HL-60 (cell line): ENCODE data around the gene MRAS.

Experiments used
- DNase-seq, 2 experiments: peaks; one replicate each; pipeline ENCODE4 v3.0.0-alpha.2; 2010 to 2020; ENCODE audit warnings: low read depth in 1 of 2, low spot score in 1 of 2
- H3K27ac ChIP-seq: fragments of 250-450 bp; sonication (Bioruptor Pico); replicated peaks from 2 replicates; pipeline ENCODE4 v1.5.1; 2020; ENCODE audit warnings: mild to moderate bottlenecking, moderate library complexity
- H3K27me3 ChIP-seq: fragments of 250-450 bp; sonication (Bioruptor Pico); 2 replicates; pipeline ENCODE4 v1.5.1; 2021; ENCODE audit warnings: mild to moderate bottlenecking, moderate library complexity; ENCODE audit not compliant: insufficient read depth, poor library complexity, severe bottlenecking
- H3K4me3 ChIP-seq: replicated peaks from 2 replicates; pipeline ENCODE4 v1.5.1; 2011; ENCODE audit warnings: mild to moderate bottlenecking, control low read depth, low read length; ENCODE audit not compliant: insufficient read depth
- CTCF ChIP-seq: IDR thresholded peaks from one replicate; pipeline ENCODE4 v1.5.1; 2011; ENCODE audit warnings: low read length, control low read depth, inconsistent platforms; ENCODE audit not compliant: insufficient read depth
- GABPA ChIP-seq: IDR thresholded peaks from 2 replicates; pipeline ENCODE4 v1.6.1; 2012; ENCODE audit warnings: low read depth
- POLR2AphosphoS5 ChIP-seq: IDR thresholded peaks from 2 replicates; pipeline ENCODE4 v1.6.1; 2012; ENCODE audit warnings: low read depth
- REST ChIP-seq: IDR thresholded peaks from 2 replicates; pipeline ENCODE4 v1.6.1; 2012; ENCODE audit warnings: low read depth; ENCODE audit not compliant: insufficient replicate concordance
- SPI1 ChIP-seq: IDR thresholded peaks from 2 replicates; pipeline ENCODE4 v1.6.1; 2012; ENCODE audit warnings: low read depth, mild to moderate bottlenecking, borderline replicate concordance

Gene MRAS

GRCh38 chr3:138364356-138365252 lies 16.2 kb downstream of the MRAS start:
- TF ChIP-seq CTCF, result no peak
- TF ChIP-seq SPI1, result no peak
- TF ChIP-seq REST, result no peak
- no peak for TF ChIP-seq POLR2AphosphoS5
- TF ChIP-seq GABPA, result no peak
- Histone ChIP-seq H3K27me3 (no peaks in the 10 kb centered on the region), H3K27ac (no peak overlapping the region), H3K4me3 (no peak overlapping the region)
- no peak for DNase-seq

- H3K4me3 ChIP-seq, result no peak overlapping the region
- H3K27me3 ChIP-seq, result no peaks in the 10 kb centered on the region
- no peak for DNase-seq
- H3K27ac ChIP-seq, result no peak overlapping the region
- no peak for TF ChIP-seq GABPA
- no peak for TF ChIP-seq POLR2AphosphoS5
- TF ChIP-seq SPI1, result no peak
- no peak for TF ChIP-seq CTCF
These were observed 16.8 kb downstream of the MRAS start for GRCh38 chr3:138365253-138365555.

GRCh38 chr3:138366006-138366759 lies 17.8 kb downstream of the MRAS start:
- DNase-seq, result no peak
- Histone ChIP-seq H3K27me3 (no peaks in the 10 kb centered on the region), H3K4me3 (no peak overlapping the region), H3K27ac (no peak overlapping the region)
- TF ChIP-seq REST, result no peak
- no peak for TF ChIP-seq GABPA
- no peak for TF ChIP-seq POLR2AphosphoS5
- TF ChIP-seq CTCF, result no peak
- TF ChIP-seq SPI1, result no peak
